Epithelial cell of esophagus (primary cell): ENCODE results near the gene ADGRL1.
A peak's percentile ranks its signal among the peaks of the same experiment; 100 is the strongest.
"Not testable (repeated sequence)": the region's sequence is repeated elsewhere in the genome, so short reads cannot be mapped to it uniquely, and the experiment has no call there.

Experiments
- DNase-seq: peaks from one replicate; pipeline ENCODE4 v3.0.0; 2010; ENCODE audit warnings: low read depth
- H3K4me3 ChIP-seq: 2 replicates; pipeline ENCODE4 v1.5.1; 2011; ENCODE audit warnings: mild to moderate bottlenecking, low read length, control low read depth
- TF ChIP-seq, protein P1 (sequence below): IDR thresholded peaks from 2 replicates; pipeline ENCODE4 v1.5.1; 2011; ENCODE audit warnings: low read depth, mild to moderate bottlenecking, low read length, control low read depth, inconsistent platforms; ENCODE audit not compliant: insufficient read depth; ENCODE audit errors: missing control alignments

Gene ADGRL1

DNA sequence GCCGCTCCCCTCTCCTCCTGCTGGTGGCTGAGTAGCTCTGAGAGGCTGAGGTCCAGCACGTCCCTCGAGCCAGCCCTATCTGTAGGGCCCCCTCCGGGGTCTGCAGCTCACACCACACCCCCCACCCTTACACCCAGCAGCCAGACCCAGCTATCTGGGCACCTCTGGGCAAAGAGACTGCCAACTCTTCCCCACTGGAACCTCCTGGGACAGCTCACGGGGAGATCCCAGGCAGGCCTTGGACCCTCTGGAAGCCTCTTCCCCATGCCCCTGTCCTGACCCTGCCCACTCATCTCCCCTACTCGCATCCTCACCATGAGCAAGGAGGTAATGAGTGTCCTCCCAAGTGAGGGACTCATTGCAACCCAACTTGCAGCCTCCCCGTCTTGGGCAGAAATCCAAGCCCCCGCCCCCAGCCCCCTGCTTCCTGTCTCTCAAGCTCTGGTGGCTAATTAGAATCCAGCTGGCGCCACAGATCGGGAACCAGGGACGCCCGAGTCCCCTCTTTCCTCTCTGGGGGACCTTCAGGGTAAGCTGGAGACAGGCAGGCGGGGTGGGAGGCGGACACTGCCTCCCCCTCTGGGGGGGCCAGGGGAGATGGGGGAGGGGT, 22.1 kb downstream of the ADGRL1 start:
- H3K4me3 ChIP-seq: no peak overlapping the region
- TF ChIP-seq, protein P1, sequence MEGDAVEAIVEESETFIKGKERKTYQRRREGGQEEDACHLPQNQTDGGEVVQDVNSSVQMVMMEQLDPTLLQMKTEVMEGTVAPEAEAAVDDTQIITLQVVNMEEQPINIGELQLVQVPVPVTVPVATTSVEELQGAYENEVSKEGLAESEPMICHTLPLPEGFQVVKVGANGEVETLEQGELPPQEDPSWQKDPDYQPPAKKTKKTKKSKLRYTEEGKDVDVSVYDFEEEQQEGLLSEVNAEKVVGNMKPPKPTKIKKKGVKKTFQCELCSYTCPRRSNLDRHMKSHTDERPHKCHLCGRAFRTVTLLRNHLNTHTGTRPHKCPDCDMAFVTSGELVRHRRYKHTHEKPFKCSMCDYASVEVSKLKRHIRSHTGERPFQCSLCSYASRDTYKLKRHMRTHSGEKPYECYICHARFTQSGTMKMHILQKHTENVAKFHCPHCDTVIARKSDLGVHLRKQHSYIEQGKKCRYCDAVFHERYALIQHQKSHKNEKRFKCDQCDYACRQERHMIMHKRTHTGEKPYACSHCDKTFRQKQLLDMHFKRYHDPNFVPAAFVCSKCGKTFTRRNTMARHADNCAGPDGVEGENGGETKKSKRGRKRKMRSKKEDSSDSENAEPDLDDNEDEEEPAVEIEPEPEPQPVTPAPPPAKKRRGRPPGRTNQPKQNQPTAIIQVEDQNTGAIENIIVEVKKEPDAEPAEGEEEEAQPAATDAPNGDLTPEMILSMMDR: no peak
- DNase-seq: no peak

DNA sequence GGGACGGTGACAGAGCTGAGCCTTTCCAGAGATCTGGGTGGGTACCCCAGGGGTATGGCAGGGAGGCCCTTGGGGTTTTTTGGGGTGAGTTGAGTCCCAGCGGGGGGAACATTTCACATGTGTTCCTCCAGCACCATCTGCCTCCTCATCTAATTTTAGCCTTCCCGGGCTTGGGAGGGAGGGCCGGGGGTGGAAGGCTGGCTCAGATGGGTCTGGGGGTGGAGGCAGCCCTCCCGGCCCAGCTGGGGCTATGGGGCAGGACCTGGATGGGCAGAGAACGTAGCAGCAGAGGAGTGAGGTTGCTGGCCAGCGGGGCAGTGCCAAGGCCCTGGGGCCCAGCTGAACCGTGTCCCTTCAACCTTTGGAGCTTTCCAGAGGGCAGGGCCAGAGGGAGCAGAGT, 23.5 kb downstream of the ADGRL1 start:
- TF ChIP-seq, protein P1: no peak
- no peak overlapping the region for H3K4me3 ChIP-seq
- no peak for DNase-seq

GRCh38 chr19:14181906-14182305, 24.1 kb downstream of the ADGRL1 start:
- TF ChIP-seq, protein P1: no peak
- no peak for DNase-seq
- no peak overlapping the region for H3K4me3 ChIP-seq

DNA sequence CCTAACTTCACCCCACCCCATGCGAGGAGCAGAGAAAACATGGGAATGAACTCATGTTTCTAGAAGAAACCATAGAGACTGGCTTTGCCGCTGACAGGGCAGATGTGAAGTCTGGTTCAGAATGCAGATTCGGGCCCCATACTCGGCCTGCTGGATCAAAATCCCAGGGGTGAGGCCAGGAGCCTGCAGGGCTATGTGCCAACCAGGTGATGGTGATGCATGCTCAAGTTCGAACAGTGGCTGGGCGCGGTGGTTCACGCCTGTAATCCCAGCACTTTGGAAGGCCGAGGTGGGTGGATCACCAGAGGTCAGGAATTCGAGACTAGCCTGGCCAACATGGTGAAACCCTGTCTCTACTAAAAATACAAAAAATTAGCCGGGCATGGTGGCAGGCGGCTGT, 24.8 kb downstream of the ADGRL1 start:
- peak; percentile 26 for DNase-seq

DNA sequence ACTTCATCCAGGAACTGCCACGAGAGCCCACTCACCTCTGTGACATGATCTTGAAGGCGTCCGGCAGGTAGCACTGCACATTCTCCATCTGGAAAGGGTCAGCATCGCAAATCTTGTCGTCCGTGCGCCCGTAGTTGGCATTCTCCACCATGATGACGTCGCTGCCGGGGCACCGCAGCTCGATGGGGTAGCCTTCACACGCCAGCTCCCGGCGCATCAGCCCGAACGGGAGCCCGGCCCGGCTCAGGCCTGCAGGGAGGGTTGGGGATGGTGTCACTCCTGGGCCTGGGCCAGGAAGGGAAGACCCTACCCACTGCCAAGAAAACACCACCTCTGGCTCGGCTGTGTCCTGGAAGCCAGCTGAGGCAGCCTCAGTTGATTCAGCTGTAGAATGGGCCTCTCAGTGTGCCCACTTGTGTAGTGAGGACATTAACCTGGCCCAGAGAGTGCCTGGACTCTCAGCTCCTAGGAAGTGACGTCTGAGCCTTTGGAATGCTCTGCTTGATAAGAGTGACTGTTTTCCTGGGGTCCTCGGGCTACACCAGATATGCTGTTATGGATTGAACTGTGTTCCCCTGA, 28.4 kb downstream of the ADGRL1 start:
- no peak overlapping the region for H3K4me3 ChIP-seq
- TF ChIP-seq, protein P1: no peak
- no peak for DNase-seq

More for the DNA sequence above, 24.8 kb downstream of the ADGRL1 start:
- not testable (repeated sequence) for H3K4me3 ChIP-seq

- DNase-seq: no peak
- TF ChIP-seq, protein P1: no peak
- no peak overlapping the region for H3K4me3 ChIP-seq
These were observed 30.6 kb downstream of the ADGRL1 start for GRCh38 chr19:14175351-14175792.

- TF ChIP-seq, protein P1: no peak
- H3K4me3 ChIP-seq: no peak overlapping the region
- no peak for DNase-seq
These were observed 31.1 kb downstream of the ADGRL1 start for GRCh38 chr19:14174883-14175282.
